NOMO-1 treated with DMSO at 0.1 percent for 48 hours (cell line): Measurements from ENCODE around the gene TEC.
"Not testable (repeated sequence)": the region's sequence is repeated elsewhere in the genome, so short reads cannot be mapped to it uniquely, and the experiment has no call there.

Experiments used
- DNase-seq: peaks from one replicate; lab custom pipeline; 2025; ENCODE audit not compliant: unreplicated experiment; lab: John Stamatoyannopoulos, UW

TEC gene

GRCh38 chr4:48169636-48170035 is 100.0 kb downstream of the TEC start:
- no peak for DNase-seq

- DNase-seq: no peak
Observed at GRCh38 chr4:48167538-48168263, 101.9 kb downstream of the TEC start.

GRCh38 chr4:48164561-48164960 is 105.1 kb downstream of the TEC start:
- not testable (repeated sequence) for DNase-seq

GRCh38 chr4:48163746-48164145 is 105.9 kb downstream of the TEC start:
- DNase-seq: no peak

GRCh38 chr4:48162162-48162561 is 107.5 kb downstream of the TEC start:
- no peak for DNase-seq

- DNase-seq: no peak
Observed at GRCh38 chr4:48157271-48157670, 112.4 kb downstream of the TEC start.

- DNase-seq: no peak
Observed at GRCh38 chr4:48156423-48156822, 113.2 kb downstream of the TEC start.

GRCh38 chr4:48153791-48154550 is 115.7 kb downstream of the TEC start:
- DNase-seq: no peak

- DNase-seq: no peak
Observed at GRCh38 chr4:48152259-48152658, 117.4 kb downstream of the TEC start.

GRCh38 chr4:48149827-48150370 is 119.7 kb downstream of the TEC start:
- DNase-seq: no peak

GRCh38 chr4:48147621-48148020 is 122.0 kb downstream of the TEC start:
- no peak for DNase-seq

GRCh38 chr4:48141048-48141447 is 128.6 kb downstream of the TEC start:
- DNase-seq: peak; percentile 58

GRCh38 chr4:48139691-48140090 is 129.9 kb downstream of the TEC start:
- no peak for DNase-seq

- DNase-seq: no peak
Observed at GRCh38 chr4:48138936-48139335, 130.7 kb downstream of the TEC start.

GRCh38 chr4:48138511-48138910 is 131.1 kb downstream of the TEC start:
- no peak for DNase-seq

- no peak for DNase-seq
Observed at GRCh38 chr4:48137846-48138245, 131.8 kb downstream of the TEC start.

GRCh38 chr4:48134081-48134480 is 135.6 kb downstream of the TEC start, which contains the start of gene TXK:
Gene TXK (minus strand): TSS chr4:48134250. CDS start chr4:48134170, 80 bp downstream.
- no peak for DNase-seq

- peak; percentile 41 for DNase-seq
Observed at GRCh38 chr4:48133669-48134068, 136.0 kb downstream of the TEC start.

GRCh38 chr4:48131736-48132135 is 137.9 kb downstream of the TEC start:
- no peak for DNase-seq

GRCh38 chr4:48130100-48130499 is 139.5 kb downstream of the TEC start:
- DNase-seq: no peak

- DNase-seq: no peak
Observed at GRCh38 chr4:48129307-48130014, 140.2 kb downstream of the TEC start.
